Osteocyte (in vitro differentiated cells): ENCODE results near the gene SMYD5. TPM values are rescaled to one million over a fixed set of nuclear protein-coding genes. Genes with fewer than 3 reads are reported as not detected.
A peak's percentile ranks its signal among the peaks of the same experiment; 100 is the strongest.
"Not testable (repeated sequence)": the region's sequence is repeated elsewhere in the genome, so short reads cannot be mapped to it uniquely, and the experiment has no call there.

Experiments used
- DNase-seq: peaks from one replicate; pipeline ENCODE4 v3.0.0; 2021; ENCODE audit warnings: mixed read lengths; ENCODE audit not compliant: unreplicated experiment; ENCODE audit errors: extremely low spot score
- H3K27ac Mint-ChIP-seq: one replicate; pipeline ENCODE4 v1.8.0; 2021; ENCODE audit warnings: mild to moderate bottlenecking, mixed read lengths; ENCODE audit not compliant: unreplicated experiment
- H3K27me3 Mint-ChIP-seq: one replicate; pipeline ENCODE4 v1.8.0; 2021; ENCODE audit warnings: mixed read lengths; ENCODE audit not compliant: unreplicated experiment
- H3K36me3 Mint-ChIP-seq: one replicate; pipeline ENCODE4 v1.8.0; 2021; ENCODE audit warnings: mixed read lengths; ENCODE audit not compliant: unreplicated experiment
- H3K4me1 Mint-ChIP-seq: one replicate; pipeline ENCODE4 v1.8.0; 2021; ENCODE audit warnings: mixed read lengths; ENCODE audit not compliant: unreplicated experiment
- H3K4me3 Mint-ChIP-seq: one replicate; pipeline ENCODE4 v1.8.0; 2021; ENCODE audit warnings: mild to moderate bottlenecking, moderate library complexity, mixed read lengths; ENCODE audit not compliant: unreplicated experiment
- H3K9me3 Mint-ChIP-seq: one replicate; pipeline ENCODE4 v1.8.0; 2021; ENCODE audit warnings: mixed read lengths; ENCODE audit not compliant: unreplicated experiment
- CTCF ChIP-seq: fragments of 200-600 bp; sonication (generic); IDR thresholded peaks from 2 replicates; pipeline ENCODE4 v1.5.0; 2021; ENCODE audit warnings: antibody characterized with exemption, mild to moderate bottlenecking, moderate library complexity
- total RNA-seq: library from RNA; stranded (reverse); gene quantifications from 2 replicates; pipeline ENCODE4 v1.2.1, GENCODE V29; 2021

SMYD5 gene
- total RNA-seq, 1 donor from 2014 or later = 17.1 TPM

GRCh38 chr2:73258913-73259215 lies 44.8 kb downstream of the SMYD5 start:
- TF ChIP-seq CTCF = no peak
- H3K9me3 Mint-ChIP-seq = no peaks in the 10 kb centered on the region
- peaks cover 2% of the 10 kb centered on the region for H3K36me3 Mint-ChIP-seq
- H3K4me3 Mint-ChIP-seq = no peak overlapping the region
- no peak overlapping the region for H3K27ac Mint-ChIP-seq
- H3K4me1 Mint-ChIP-seq = no peaks in the 10 kb centered on the region
- peaks cover 7% of the 10 kb centered on the region for H3K27me3 Mint-ChIP-seq
- DNase-seq = no peak

GRCh38 chr2:73259276-73259675 lies 45.2 kb downstream of the SMYD5 start:
- Mint-ChIP-seq H3K27me3 (peaks cover 7% of the 10 kb centered on the region), H3K36me3 (no peaks in the 10 kb centered on the region), H3K4me1 (no peaks in the 10 kb centered on the region), H3K9me3 (no peaks in the 10 kb centered on the region), H3K27ac (no peak overlapping the region), H3K4me3 (no peak overlapping the region)
- TF ChIP-seq CTCF = no peak
- DNase-seq = no peak

- Mint-ChIP-seq H3K36me3 (no peaks in the 10 kb centered on the region), H3K4me1 (no peaks in the 10 kb centered on the region), H3K27me3 (peaks cover 7% of the 10 kb centered on the region), H3K27ac (no peak overlapping the region), H3K4me3 (no peak overlapping the region), H3K9me3 (no peaks in the 10 kb centered on the region)
- no peak for DNase-seq
- no peak for TF ChIP-seq CTCF
These were observed 45.8 kb downstream of the SMYD5 start for GRCh38 chr2:73259704-73260337.

GRCh38 chr2:73260338-73260984 lies 46.4 kb downstream of the SMYD5 start:
- no peak for DNase-seq
- Mint-ChIP-seq H3K27me3 (peaks cover 7% of the 10 kb centered on the region), H3K36me3 (no peaks in the 10 kb centered on the region), H3K4me3 (no peak overlapping the region), H3K9me3 (no peaks in the 10 kb centered on the region), H3K27ac (no peak overlapping the region), H3K4me1 (no peaks in the 10 kb centered on the region)
- TF ChIP-seq CTCF = peak; percentile 45

- Mint-ChIP-seq H3K4me1 (no peaks in the 10 kb centered on the region), H3K9me3 (no peaks in the 10 kb centered on the region), H3K27me3 (peaks cover 14% of the 10 kb centered on the region), H3K27ac (no peak overlapping the region), H3K36me3 (no peaks in the 10 kb centered on the region), H3K4me3 (no peak overlapping the region)
- no peak for TF ChIP-seq CTCF
- no peak for DNase-seq
These were observed 48.1 kb downstream of the SMYD5 start for GRCh38 chr2:73262108-73262651.

- H3K9me3 Mint-ChIP-seq = not testable (repeated sequence)
These were observed 48.8 kb downstream of the SMYD5 start for GRCh38 chr2:73262691-73263429.

More at GRCh38 chr2:73262691-73263429, 48.8 kb downstream of the SMYD5 start:
- H3K27ac Mint-ChIP-seq, H3K36me3 Mint-ChIP-seq, DNase-seq, H3K4me3 Mint-ChIP-seq, H3K4me1 Mint-ChIP-seq: not testable (repeated sequence)
- H3K27me3 Mint-ChIP-seq = peaks cover 21% of the 10 kb centered on the region
